Myocyte (in vitro differentiated cells): ENCODE data around the gene POLE. TPM values are rescaled to one million over a fixed set of nuclear protein-coding genes. Genes with fewer than 3 reads are reported as not detected.

Experiments
- DNase-seq: peaks from one replicate; pipeline ENCODE4 v3.0.0-alpha.2; 2012; ENCODE audit warnings: low read depth
- total RNA-seq: library from RNA; depleted of rRNA; stranded (reverse); fragments of >200 nt; gene quantifications from 2 replicates; pipeline ENCODE4 v1.2.3, GENCODE V29; 2014

POLE gene
- total RNA-seq, 1 donor from 2014 or later, result 11.2 TPM

- DNase-seq, result no peak
These were observed 33.4 kb downstream of the POLE start for GRCh38 chr12:132653567-132654290.

- no peak for DNase-seq
These were observed 35.6 kb downstream of the POLE start for GRCh38 chr12:132651444-132652100.

- DNase-seq, result no peak
These were observed 37.8 kb downstream of the POLE start for GRCh38 chr12:132649226-132649945.

DNA sequence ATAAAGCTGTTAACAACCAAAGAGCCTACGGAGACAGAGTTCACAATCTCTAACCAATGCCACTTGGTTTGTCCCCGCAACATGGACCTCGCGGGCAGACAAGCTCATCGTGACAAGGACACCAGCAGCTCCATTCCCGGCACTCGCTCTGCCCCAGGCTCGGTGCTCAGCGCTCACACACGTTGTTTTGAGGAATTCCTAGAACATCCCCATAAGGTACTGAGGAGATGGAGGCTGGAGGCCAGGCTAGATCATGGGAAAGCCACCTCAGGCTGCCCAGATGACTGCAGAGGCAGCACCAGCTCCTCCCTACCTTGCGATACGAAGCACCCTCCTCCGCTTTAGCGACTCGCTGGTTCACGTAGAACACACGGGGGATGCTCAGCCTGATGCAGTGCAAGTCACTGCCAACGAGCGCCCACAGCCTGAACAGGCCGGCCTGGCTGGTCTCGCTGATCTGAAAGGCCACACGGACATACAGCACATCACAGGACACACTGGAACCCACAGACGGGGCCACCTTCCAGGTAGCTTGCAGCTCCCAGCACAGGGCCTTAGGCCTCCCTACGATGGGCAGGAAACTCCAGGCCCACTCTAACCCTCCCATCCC is 38.4 kb downstream of the POLE start:
- no peak for DNase-seq

GRCh38 chr12:132647858-132648257 is 39.3 kb downstream of the POLE start:
- no peak for DNase-seq

DNA sequence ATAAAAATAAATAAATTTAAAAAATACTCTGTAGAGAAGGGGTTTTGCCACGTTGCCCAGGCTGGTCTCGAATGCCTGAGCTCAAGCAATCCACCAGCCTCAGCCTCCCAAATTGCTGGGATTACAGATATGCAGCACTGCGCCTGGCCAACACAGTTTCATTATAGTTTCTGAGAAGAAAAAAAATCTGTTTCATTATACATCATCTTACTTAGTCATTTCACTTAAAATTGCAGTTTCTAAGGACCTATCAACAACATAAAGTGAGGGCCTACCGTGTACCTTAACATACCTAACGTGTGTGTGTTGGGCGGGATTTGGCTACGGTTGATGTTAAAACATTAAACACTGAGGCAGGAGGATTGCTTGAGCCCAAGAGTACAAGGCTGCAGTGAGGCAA is 40.3 kb downstream of the POLE start:
- no peak for DNase-seq

DNA sequence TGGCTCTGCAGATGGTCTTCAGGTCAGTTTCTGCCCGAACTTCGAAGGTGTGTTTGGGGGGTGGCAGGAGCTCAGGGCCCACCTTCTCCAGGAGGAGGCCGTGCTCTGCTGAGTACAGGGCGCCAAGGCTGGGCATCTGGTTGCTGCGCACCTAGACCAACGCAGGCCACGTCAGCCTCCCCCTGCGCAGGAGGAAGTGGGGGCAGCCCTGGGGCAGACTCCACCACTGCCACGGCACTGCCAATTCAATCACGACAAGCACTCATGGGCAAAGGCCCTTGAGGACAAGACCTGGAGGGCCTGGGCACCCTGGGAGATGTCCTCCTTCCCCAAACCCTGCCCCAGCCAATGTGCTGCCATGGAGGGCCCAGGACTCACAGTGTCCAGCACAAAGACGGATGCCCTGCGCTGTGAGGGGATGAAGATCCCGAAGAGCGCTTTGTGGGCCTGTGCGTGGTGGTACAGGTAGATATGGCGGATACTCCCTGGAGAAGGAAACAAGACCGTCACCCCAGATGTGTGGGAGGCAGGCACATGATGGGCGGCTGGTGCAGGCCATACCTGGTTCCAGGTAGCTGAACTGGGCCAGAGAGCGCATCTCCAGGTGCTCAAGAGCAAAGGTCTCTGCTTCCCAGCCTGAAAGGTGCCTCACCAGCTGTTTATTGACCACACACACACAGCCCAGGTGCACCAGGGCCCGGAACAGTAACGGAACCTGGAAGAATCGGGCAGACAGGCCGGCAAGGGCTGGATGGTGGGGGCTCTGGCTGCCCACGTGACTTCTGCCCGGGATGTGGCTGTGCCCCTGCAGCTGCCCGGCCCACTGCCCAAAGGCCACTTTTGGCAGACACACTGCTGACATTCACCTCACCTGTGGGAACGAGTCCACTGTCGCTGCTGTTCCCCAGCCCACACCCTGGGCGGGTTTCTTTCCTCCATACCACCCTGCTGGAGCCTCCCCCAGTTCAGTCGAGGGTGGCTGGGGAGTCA is 44.0 kb downstream of the POLE start:
- DNase-seq, result no peak

DNA sequence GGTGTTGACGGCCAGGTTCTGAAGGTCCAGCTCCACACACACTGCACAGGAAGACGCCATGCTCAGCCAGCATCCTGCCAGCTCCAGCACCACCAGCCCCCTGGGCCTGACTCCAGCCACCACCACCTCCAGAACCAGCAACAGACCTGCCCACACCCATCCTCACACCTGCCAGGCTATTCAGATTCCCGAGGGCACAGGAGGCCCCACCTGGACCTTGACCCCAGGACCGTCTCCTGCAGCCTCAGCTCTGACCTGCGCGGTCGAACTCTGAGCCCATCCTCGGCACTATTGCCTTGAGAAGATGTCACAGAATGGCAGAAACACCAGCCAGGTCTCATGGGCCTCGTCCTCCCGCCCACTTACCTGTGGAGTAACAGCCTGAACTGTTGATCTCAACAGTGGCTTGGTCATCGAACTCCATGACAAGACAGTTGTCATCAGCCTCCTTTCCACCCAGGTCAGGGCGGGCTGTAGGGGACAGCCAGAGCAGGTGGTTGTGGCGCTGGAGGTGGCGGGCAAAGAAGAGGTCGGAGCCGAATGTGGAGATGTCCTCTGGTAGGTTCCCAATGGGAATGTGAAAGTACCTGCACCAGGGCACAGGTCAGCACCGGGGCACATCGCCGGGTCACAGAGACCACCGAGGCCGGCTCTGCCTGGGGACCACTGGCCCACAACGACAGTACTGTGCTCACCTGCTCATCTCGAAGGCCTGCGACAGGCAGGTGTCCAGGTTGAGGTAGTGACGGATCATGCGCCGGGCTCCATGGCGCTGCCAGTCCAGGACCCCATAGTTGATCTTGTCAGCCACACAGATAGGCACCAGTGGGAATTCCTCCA is 45.1 kb downstream of the POLE start:
- no peak for DNase-seq

DNA sequence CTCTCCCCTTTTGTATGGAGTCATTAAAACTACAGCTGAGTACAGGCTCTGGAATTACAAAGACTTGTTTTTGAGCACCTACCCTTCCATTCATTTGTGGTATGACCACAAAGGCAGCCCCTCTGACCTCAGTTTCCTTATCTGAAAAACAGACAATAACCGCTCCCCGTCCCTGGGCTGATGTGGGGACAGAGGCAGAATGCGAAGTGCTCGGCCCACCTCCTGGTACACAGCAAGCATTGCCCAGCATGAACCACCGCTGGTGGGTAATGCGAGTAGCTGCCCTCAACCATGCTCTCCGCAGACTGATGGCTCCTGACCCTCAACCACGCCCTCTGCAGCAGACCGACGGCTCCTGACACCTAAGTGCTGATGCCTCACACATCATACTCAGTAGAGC is 46.2 kb downstream of the POLE start:
- DNase-seq, result no peak

DNA sequence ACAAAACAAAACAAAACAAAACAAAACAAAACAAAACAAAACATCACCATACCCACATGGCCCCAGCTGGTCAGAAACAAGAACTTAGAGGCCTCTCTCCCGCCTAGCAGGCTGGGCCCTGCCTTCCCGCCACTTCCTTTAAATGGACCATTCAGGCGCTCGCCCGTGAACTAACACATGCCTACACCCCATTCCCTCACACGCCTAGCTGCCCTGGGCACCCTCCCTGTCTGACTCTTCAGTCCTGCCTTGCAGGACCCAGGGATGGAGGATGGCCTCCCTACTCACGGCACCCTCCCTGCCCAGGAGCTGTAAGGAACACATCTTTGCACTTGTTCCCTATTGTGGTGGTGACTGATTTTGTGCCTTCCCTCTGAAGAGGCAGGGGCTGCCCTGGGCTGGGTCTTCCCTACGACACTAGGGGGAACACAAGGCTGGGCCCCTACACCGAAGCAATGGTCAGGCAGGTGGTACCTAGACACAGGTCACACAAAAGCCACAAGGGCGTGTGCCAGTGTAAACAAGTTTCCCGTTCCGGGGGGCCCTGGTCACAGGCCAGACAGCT is 47.1 kb downstream of the POLE start:
- no peak for DNase-seq

- DNase-seq, result peak; percentile 66
These were observed 48.4 kb downstream of the POLE start for GRCh38 chr12:132638541-132639408.

DNA sequence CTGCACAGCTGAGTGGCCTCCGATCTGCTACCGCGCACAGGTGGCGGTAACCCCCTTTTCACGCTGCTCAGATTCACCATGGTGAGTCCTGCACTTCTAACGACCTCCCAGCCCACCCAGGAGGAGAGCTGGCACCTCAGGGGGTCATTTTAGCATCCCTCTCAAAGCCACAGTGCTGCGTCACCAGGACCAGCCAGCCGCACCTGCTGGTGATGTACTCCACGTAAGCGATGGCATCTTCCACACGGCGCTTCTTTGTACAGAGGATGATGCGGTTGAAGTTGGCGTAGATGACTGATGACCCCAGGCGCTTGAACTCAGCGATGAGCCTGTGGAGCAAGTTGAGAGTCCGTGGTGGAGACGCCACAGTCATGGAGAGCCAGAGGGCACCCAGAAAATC is 49.3 kb downstream of the POLE start:
- no peak for DNase-seq

- DNase-seq, result no peak
These were observed 51.8 kb downstream of the POLE start for GRCh38 chr12:132635076-132635955.

GRCh38 chr12:132634411-132634990 is 52.6 kb downstream of the POLE start:
- DNase-seq, result no peak

- no peak for DNase-seq
These were observed 53.2 kb downstream of the POLE start for GRCh38 chr12:132633901-132634300.

DNA sequence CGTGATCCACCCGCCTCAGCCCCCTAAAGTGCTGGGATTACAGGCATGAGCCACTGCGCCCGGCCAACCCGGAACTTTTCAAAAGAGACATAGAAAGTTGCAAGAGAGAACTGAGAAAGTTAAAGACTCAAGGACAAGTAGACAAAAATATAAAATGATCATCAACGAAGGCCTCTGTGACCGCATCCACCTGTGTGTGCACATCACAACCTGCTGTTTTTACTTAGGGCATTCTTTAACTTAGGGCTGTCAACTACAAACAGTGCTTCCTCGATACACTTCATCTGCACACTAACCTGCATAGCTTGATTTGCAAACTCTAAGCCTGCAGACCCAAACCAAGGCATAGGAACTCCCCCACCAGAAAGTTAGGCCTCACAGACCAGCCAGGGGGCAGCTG is 53.7 kb downstream of the POLE start:
- DNase-seq, result no peak
